OCI-LY3 (cell line): Measurements from ENCODE around the gene TANC2.

Source experiments
- CTCF ChIP-seq: fragments of 200-600, 300-600 bp; sonication (generic); IDR thresholded peaks from 2 replicates; pipeline ENCODE4 v1.5.1; 2014; ENCODE audit warnings: antibody characterized with exemption, low read length, low read depth
- EZH2phosphoT487 ChIP-seq: fragments of 200-600 bp; shearing (Covaris generic); IDR thresholded peaks from 2 replicates; pipeline ENCODE4 v1.6.1; 2018; ENCODE audit warnings: antibody characterized with exemption, mixed run types, low read depth

GRCh38 chr17:62921817-62922216, 44.2 kb upstream of the TANC2 start:
- TF ChIP-seq EZH2phosphoT487 (no peak), CTCF (no peak)
